ENCODE results near the gene RHOF.

DNA sequence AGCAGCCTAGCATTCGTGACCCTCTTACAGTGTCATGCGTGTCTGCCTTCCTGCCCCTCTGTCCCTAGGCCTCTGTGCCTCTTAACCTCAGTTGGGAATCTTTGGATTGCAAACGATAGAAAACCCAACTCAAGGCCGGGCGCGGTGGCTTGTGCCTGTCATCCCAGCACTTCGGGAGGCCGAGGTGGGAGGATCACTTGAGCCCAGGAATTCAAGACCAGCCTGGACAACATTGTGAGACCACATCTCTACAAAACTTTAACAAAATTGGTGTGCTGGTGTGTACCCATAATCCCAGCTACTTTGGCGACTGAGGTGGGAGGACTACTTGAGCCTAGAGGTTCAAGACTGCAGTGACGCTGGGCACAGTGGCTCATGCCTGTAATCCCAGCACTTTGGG is 44.2 kb downstream of the RHOF start:
- TF ChIP-seq, protein P1, sequence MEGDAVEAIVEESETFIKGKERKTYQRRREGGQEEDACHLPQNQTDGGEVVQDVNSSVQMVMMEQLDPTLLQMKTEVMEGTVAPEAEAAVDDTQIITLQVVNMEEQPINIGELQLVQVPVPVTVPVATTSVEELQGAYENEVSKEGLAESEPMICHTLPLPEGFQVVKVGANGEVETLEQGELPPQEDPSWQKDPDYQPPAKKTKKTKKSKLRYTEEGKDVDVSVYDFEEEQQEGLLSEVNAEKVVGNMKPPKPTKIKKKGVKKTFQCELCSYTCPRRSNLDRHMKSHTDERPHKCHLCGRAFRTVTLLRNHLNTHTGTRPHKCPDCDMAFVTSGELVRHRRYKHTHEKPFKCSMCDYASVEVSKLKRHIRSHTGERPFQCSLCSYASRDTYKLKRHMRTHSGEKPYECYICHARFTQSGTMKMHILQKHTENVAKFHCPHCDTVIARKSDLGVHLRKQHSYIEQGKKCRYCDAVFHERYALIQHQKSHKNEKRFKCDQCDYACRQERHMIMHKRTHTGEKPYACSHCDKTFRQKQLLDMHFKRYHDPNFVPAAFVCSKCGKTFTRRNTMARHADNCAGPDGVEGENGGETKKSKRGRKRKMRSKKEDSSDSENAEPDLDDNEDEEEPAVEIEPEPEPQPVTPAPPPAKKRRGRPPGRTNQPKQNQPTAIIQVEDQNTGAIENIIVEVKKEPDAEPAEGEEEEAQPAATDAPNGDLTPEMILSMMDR (IDR thresholded peaks at IDR 0.05): no peak
- no peak for TF ChIP-seq EZH2 (IDR thresholded peaks at IDR 0.05; ENCODE audit: borderline replicate concordance, insufficient read depth, low read depth, low read length, poor library complexity, severe bottlenecking)
